ENCODE data around the gene CA4.

CA4 gene

GRCh38 chr17:60146206-60146605 is 3.6 kb upstream of the CA4 start:
- no peak for ATAC-seq
- no peak for TF ChIP-seq PPARA (CRISPR knock-in tag; IDR thresholded peaks at IDR 0.05; ENCODE audit: borderline replicate concordance)

DNA sequence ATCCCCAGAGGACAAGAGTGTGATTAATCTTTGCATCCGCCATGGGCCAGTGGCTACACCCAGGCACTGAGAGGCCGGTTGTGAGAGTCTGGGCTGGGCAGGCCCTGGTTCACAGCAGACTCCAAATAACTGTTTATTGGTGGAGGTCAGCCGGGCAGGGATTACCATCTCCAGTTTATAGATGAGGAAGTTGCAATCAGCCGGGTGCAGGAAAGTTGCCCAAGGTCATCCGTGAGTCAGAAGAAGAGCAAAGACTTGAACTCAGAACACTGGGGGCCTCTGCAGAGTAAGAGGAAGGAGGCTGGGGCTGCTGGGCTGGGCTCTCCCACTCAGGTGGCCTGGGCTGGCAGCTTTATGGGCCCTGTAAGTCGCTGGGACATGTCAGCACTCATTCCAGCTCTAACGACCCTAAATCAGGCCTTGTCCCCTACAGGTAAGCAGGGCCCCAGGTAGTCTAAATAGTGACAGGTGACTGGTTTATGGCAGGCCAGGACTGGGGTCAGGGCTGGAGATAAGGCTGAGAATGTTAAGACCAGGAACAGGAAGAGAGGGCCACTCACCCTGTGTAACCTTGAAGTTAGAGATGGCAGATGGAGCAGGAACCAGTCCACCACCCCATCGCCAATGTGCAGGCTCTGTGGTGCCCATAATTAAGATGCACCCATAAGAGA is 2.1 kb upstream of the CA4 start:
- ATAC-seq = no peak
- no peak for TF ChIP-seq ZFP30 (CRISPR knock-in tag; IDR thresholded peaks at IDR 0.05)
- no peak for TF ChIP-seq POU6F1 (CRISPR knock-in tag; IDR thresholded peaks at IDR 0.05; ENCODE audit: borderline replicate concordance, low read depth)
- TF ChIP-seq ESRRG (CRISPR knock-in tag; IDR thresholded peaks at IDR 0.05) = no peak
- no peak for TF ChIP-seq TSHZ2 (CRISPR knock-in tag; IDR thresholded peaks at IDR 0.05)
- TF ChIP-seq TOX (CRISPR knock-in tag; IDR thresholded peaks at IDR 0.05; ENCODE audit: borderline replicate concordance) = no peak
- TF ChIP-seq SNAI2 (CRISPR knock-in tag; IDR thresholded peaks at IDR 0.05) = no peak
- no peak for TF ChIP-seq ZNF8 (CRISPR knock-in tag; IDR thresholded peaks at IDR 0.05)
- TF ChIP-seq OSR1 (CRISPR knock-in tag; IDR thresholded peaks at IDR 0.05) = no peak
- no peak for TF ChIP-seq CSDC2 (CRISPR knock-in tag; IDR thresholded peaks at IDR 0.05)
- no peak for TF ChIP-seq ZFP3 (CRISPR knock-in tag; IDR thresholded peaks at IDR 0.05)
- no peak for TF ChIP-seq ZNF565 (CRISPR knock-in tag; conservative IDR thresholded peaks at IDR 0.05; ENCODE audit: low read depth)
- TF ChIP-seq BACH2 (CRISPR knock-in tag; IDR thresholded peaks at IDR 0.05; ENCODE audit: borderline replicate concordance) = no peak
- TF ChIP-seq ARNTL (CRISPR knock-in tag; IDR thresholded peaks at IDR 0.05; ENCODE audit: borderline replicate concordance, low read depth) = no peak
- TF ChIP-seq, protein P1, sequence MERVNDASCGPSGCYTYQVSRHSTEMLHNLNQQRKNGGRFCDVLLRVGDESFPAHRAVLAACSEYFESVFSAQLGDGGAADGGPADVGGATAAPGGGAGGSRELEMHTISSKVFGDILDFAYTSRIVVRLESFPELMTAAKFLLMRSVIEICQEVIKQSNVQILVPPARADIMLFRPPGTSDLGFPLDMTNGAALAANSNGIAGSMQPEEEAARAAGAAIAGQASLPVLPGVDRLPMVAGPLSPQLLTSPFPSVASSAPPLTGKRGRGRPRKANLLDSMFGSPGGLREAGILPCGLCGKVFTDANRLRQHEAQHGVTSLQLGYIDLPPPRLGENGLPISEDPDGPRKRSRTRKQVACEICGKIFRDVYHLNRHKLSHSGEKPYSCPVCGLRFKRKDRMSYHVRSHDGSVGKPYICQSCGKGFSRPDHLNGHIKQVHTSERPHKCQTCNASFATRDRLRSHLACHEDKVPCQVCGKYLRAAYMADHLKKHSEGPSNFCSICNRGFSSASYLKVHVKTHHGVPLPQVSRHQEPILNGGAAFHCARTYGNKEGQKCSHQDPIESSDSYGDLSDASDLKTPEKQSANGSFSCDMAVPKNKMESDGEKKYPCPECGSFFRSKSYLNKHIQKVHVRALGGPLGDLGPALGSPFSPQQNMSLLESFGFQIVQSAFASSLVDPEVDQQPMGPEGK (CRISPR knock-in tag; IDR thresholded peaks at IDR 0.05; ENCODE audit: borderline replicate concordance) = no peak
- no peak for TF ChIP-seq PPARA (CRISPR knock-in tag; IDR thresholded peaks at IDR 0.05; ENCODE audit: borderline replicate concordance)
- no peak for TF ChIP-seq ZC3H10 (CRISPR knock-in tag; IDR thresholded peaks at IDR 0.05)
- no peak for TF ChIP-seq CSRNP3 (CRISPR knock-in tag; IDR thresholded peaks at IDR 0.05)
- no peak for TF ChIP-seq ISL1 (CRISPR knock-in tag; IDR thresholded peaks at IDR 0.05)

- no peak; the same call in 2 of the 3 replicates for ATAC-seq
- TF ChIP-seq, protein P1 (CRISPR knock-in tag; IDR thresholded peaks at IDR 0.05; ENCODE audit: borderline replicate concordance) = no peak
- TF ChIP-seq ZNF70 (CRISPR knock-in tag; IDR thresholded peaks at IDR 0.05) = no peak
- TF ChIP-seq SNAI2 (CRISPR knock-in tag; IDR thresholded peaks at IDR 0.05) = no peak
- no peak for TF ChIP-seq CREB5 (CRISPR knock-in tag; IDR thresholded peaks at IDR 0.05; ENCODE audit: low read depth)
- TF ChIP-seq TCF4 (CRISPR knock-in tag; IDR thresholded peaks at IDR 0.05; ENCODE audit: borderline replicate concordance) = no peak
- no peak for TF ChIP-seq ZC3H10 (CRISPR knock-in tag; IDR thresholded peaks at IDR 0.05)
- TF ChIP-seq ARNTL (CRISPR knock-in tag; IDR thresholded peaks at IDR 0.05; ENCODE audit: borderline replicate concordance, low read depth) = no peak
- TF ChIP-seq OSR1 (CRISPR knock-in tag; IDR thresholded peaks at IDR 0.05) = no peak
- TF ChIP-seq ESRRG (CRISPR knock-in tag; IDR thresholded peaks at IDR 0.05) = no peak
- no peak for TF ChIP-seq POU6F1 (CRISPR knock-in tag; IDR thresholded peaks at IDR 0.05; ENCODE audit: borderline replicate concordance, low read depth)
These were observed 1.4 kb upstream of the CA4 start for GRCh38 chr17:60148373-60148772.
